Smooth muscle cell (in vitro differentiated cells): ENCODE results near the gene MIOX. TPM values are rescaled to one million over a fixed set of nuclear protein-coding genes. Genes with fewer than 3 reads are reported as not detected.

Experiments used
- DNase-seq: peaks from one replicate; lab custom pipeline; 2025; ENCODE audit not compliant: unreplicated experiment; lab: John Stamatoyannopoulos, UW
- H2AFZ ChIP-seq: fragments of 200-600 bp; sonication (generic); 2 replicates; pipeline ENCODE4 v1.6.0; 2016; ENCODE audit warnings: antibody characterized with exemption, low read depth, mild to moderate bottlenecking
- H3F3A ChIP-seq: fragments of 200-600 bp; sonication (generic); 2 replicates; pipeline ENCODE4 v1.6.0; 2017; ENCODE audit warnings: antibody characterized with exemption, low read depth
- H3K27ac ChIP-seq: fragments of 200-600 bp; sonication (generic); 2 replicates; pipeline ENCODE4 v1.5.1; 2016; ENCODE audit warnings: low read depth, mild to moderate bottlenecking
- H3K27me3 ChIP-seq: fragments of 200-600 bp; sonication (generic); 2 replicates; pipeline ENCODE4 v1.6.1; 2016; ENCODE audit warnings: low read depth, mild to moderate bottlenecking
- H3K36me3 ChIP-seq: fragments of 200-600 bp; sonication (generic); 2 replicates; pipeline ENCODE4 v1.5.1; 2016; ENCODE audit warnings: low read depth
- H3K4me1 ChIP-seq: fragments of 200-600 bp; sonication (generic); 2 replicates; pipeline ENCODE4 v1.5.1; 2016; ENCODE audit warnings: low read depth
- H3K4me2 ChIP-seq: fragments of 200-600 bp; sonication (generic); 2 replicates; pipeline ENCODE4 v1.6.0; 2016; ENCODE audit warnings: mild to moderate bottlenecking
- H3K4me3 ChIP-seq: fragments of 200-600 bp; sonication (generic); 2 replicates; pipeline ENCODE4 v1.5.1; 2016; ENCODE audit warnings: mild to moderate bottlenecking
- H3K79me2 ChIP-seq: fragments of 200-600 bp; sonication (generic); 2 replicates; pipeline ENCODE4 v1.6.0; 2016; ENCODE audit warnings: low read depth, mild to moderate bottlenecking
- H3K9ac ChIP-seq: fragments of 200-600 bp; sonication (generic); 2 replicates; pipeline ENCODE4 v1.6.0; 2016; ENCODE audit warnings: low read depth
- H3K9me3 ChIP-seq: fragments of 200-600 bp; sonication (generic); replicated peaks from 2 replicates; pipeline ENCODE4 v1.5.1; 2016; ENCODE audit warnings: low read depth
- H4K20me1 ChIP-seq: fragments of 200-600 bp; sonication (generic); 2 replicates; pipeline ENCODE4 v1.6.0; 2016; ENCODE audit warnings: low read depth
- CTCF ChIP-seq: fragments of 200-600 bp; sonication (generic); IDR thresholded peaks from 2 replicates; pipeline ENCODE4 v1.5.1; 2017; ENCODE audit warnings: borderline replicate concordance, mild to moderate bottlenecking, antibody characterized with exemption; ENCODE audit not compliant: insufficient read depth, poor library complexity, severe bottlenecking
- WGBS: methylation state at CpG from one replicate; pipeline ENCODE4 v1.1.7; 2016; ENCODE audit warnings: low lambda C conversion rate; 5-methylcytosine and 5-hydroxymethylcytosine counted together
- polyA plus RNA-seq: library from polyadenylated mRNA; unstranded; fragments of >200 nt; fragmentation: Nextera tagmentation; extraction: Ambion mirVana; gene quantifications from 2 replicates; pipeline ENCODE4 v1.2.1, GENCODE V29; 2016
- total RNA-seq: library from RNA; depleted of rRNA; stranded (reverse); fragments of >200 nt; gene quantifications from 2 replicates; pipeline ENCODE4 v1.2.3, GENCODE V29; 2014

The MIOX gene
- total and polyA plus RNA-seq, 2 experiments from 2014 or later, result 0.49 TPM; not detected in 1

GRCh38 chr22:50479721-50480120 is 6.9 kb upstream of the MIOX start:
- H3K4me3 ChIP-seq, result no peak overlapping the region
- WGBS, result 95% methylated on average over 11 of the region's 11 CpGs

GRCh38 chr22:50481045-50481439 is 5.6 kb upstream of the MIOX start:
- Histone ChIP-seq H3K4me2 (peak overlapping the region; percentile 88), H2AFZ (peak overlapping the region; percentile 75)
- WGBS, result 5% methylated on average over 28 of the region's 45 CpGs

More at GRCh38 chr22:50479721-50480120, 6.9 kb upstream of the MIOX start:
- Histone ChIP-seq H3F3A (peaks cover 5% of the 10 kb centered on the region), H3K36me3 (no peaks in the 10 kb centered on the region), H2AFZ (no peak overlapping the region), H4K20me1 (no peaks in the 10 kb centered on the region), H3K79me2 (peaks cover 5% of the 10 kb centered on the region), H3K4me2 (no peak overlapping the region), H3K9me3 (no peaks in the 10 kb centered on the region), H3K27ac (no peak overlapping the region), H3K4me1 (peaks cover 7% of the 10 kb centered on the region), H3K9ac (no peak overlapping the region), H3K27me3 (no peaks in the 10 kb centered on the region)
- no peak for TF ChIP-seq CTCF
- DNase-seq, result no peak

GRCh38 chr22:50481440-50482106 is 5.1 kb upstream of the MIOX start, which contains the start of gene ADM2:
Gene ADM2, plus strand, starts transcription at chr22:50481543. Its CDS starts 305 bp downstream, at chr22:50481848.
- no peaks in the 10 kb centered on the region for H3K27me3 ChIP-seq
- peak within 1 kb of the TSS; percentile 75 for H2AFZ ChIP-seq
- 10% methylated on average over 21 of the region's 70 CpGs for WGBS
- DNase-seq, result peak; percentile 40
- H3K9me3 ChIP-seq, result no peaks in the 10 kb centered on the region
- peak within 1 kb of the TSS; percentile 59 for H3K4me3 ChIP-seq
- H3K9ac ChIP-seq, result peak within 1 kb of the TSS; percentile 73
- peak within 1 kb of the TSS; percentile 88 for H3K4me2 ChIP-seq
- H3K79me2 ChIP-seq, result peaks cover 5% of the 10 kb centered on the region
- no peak within 1 kb of the TSS for H3K27ac ChIP-seq
- peaks cover 5% of the 10 kb centered on the region for H3F3A ChIP-seq
- peaks cover 3% of the 10 kb centered on the region for H3K4me1 ChIP-seq
- TF ChIP-seq CTCF, result no peak
- no peaks in the 10 kb centered on the region for H4K20me1 ChIP-seq
- H3K36me3 ChIP-seq, result no peaks in the 10 kb centered on the region

More at GRCh38 chr22:50481045-50481439, 5.6 kb upstream of the MIOX start:
- Histone ChIP-seq H3K4me1 (peaks cover 3% of the 10 kb centered on the region), H3K4me3 (peak overlapping the region; percentile 59), H3K27ac (no peak overlapping the region), H3K79me2 (peaks cover 5% of the 10 kb centered on the region), H4K20me1 (no peaks in the 10 kb centered on the region), H3K36me3 (no peaks in the 10 kb centered on the region), H3K9me3 (no peaks in the 10 kb centered on the region), H3K9ac (peak overlapping the region; percentile 73), H3F3A (peaks cover 5% of the 10 kb centered on the region), H3K27me3 (no peaks in the 10 kb centered on the region)
- no peak for DNase-seq
- no peak for TF ChIP-seq CTCF
